Measurements from ENCODE around the gene UROC1. TPM values are rescaled to one million over a fixed set of nuclear protein-coding genes. Genes with fewer than 3 reads are reported as not detected.

Gene UROC1
- total and polyA plus RNA-seq, 2 of the 13 experiments (the other 11 are each of a cell fraction or from before 2014, with no cell fraction given), result 0.71 to 1.3 TPM

- peak; percentile 76 to 80 for TF ChIP-seq HMGXB4 (CRISPR knock-in tag; IDR thresholded peaks at IDR 0.05; ENCODE audit: borderline replicate concordance in 1 of 2, low read depth in 1 of 2)
- TF ChIP-seq ZNF644 (CRISPR knock-in tag; IDR thresholded peaks at IDR 0.05; ENCODE audit: low read depth), result peak; percentile 48
- TF ChIP-seq CREB1 (IDR thresholded peaks at IDR 0.05), result peak; percentile 57; the same call in 1 of the 2 replicates
- TF ChIP-seq CREB1 (CRISPR knock-in tag; IDR thresholded peaks at IDR 0.05), result peak; percentile 73; the same call in 1 of the 2 replicates
- no peak for TF ChIP-seq IKZF4 (CRISPR knock-in tag; IDR thresholded peaks at IDR 0.05; ENCODE audit: borderline replicate concordance, low read depth, not compliant biosample characterization)
- TF ChIP-seq IRF2 (CRISPR knock-in tag; IDR thresholded peaks at IDR 0.05), result peak; percentile 63; the same call in 1 of the 2 replicates
- TF ChIP-seq ZNF501 (CRISPR knock-in tag; IDR thresholded peaks at IDR 0.05), result peak; percentile 92
- peak; percentile 68 for TF ChIP-seq CREM (IDR thresholded peaks at IDR 0.05)
- TF ChIP-seq CREM (CRISPR knock-in tag; IDR thresholded peaks at IDR 0.05), result no peak
- TF ChIP-seq ZNF232 (CRISPR knock-in tag; IDR thresholded peaks at IDR 0.05; ENCODE audit: borderline replicate concordance), result 0 out of 2 replicates have a peak, but pooled peaks have one; percentile 78
- TF ChIP-seq ZNF142 (CRISPR knock-in tag; IDR thresholded peaks at IDR 0.05), result 0 out of 2 replicates have a peak, but pooled peaks have one; percentile 78
- TF ChIP-seq MLX (CRISPR knock-in tag; IDR thresholded peaks at IDR 0.05), result 0 out of 2 replicates have a peak, but pooled peaks have one; percentile 36
- no peak; the same call in 1 of the 2 replicates for TF ChIP-seq MTF1 (CRISPR knock-in tag; IDR thresholded peaks at IDR 0.05)
- TF ChIP-seq ZNF121 (CRISPR knock-in tag; IDR thresholded peaks at IDR 0.05), result 0 out of 2 replicates have a peak, but pooled peaks have one; percentile 21
- TF ChIP-seq ZNF138 (CRISPR knock-in tag; IDR thresholded peaks at IDR 0.05; ENCODE audit: low read depth), result 0 out of 2 replicates have a peak, but pooled peaks have one; percentile 41
- peak; percentile 42 for TF ChIP-seq GATAD1 (CRISPR knock-in tag; IDR thresholded peaks at IDR 0.05)
- peak; percentile 88 for TF ChIP-seq KLF6 (CRISPR knock-in tag; IDR thresholded peaks at IDR 0.05)
- TF ChIP-seq ZNF20 (CRISPR knock-in tag; IDR thresholded peaks at IDR 0.05), result no peak
- peak; percentile 43; the same call in 1 of the 2 replicates for TF ChIP-seq ZNF430 (CRISPR knock-in tag; IDR thresholded peaks at IDR 0.05)
- peak; percentile 81 for TF ChIP-seq POGK (CRISPR knock-in tag; conservative IDR thresholded peaks at IDR 0.05)
Measured at GRCh38 chr3:126528800-126529541, 11.4 kb upstream of the UROC1 start (continued).
